Effector CD8-positive, alpha-beta T cell (primary cell): ENCODE data around the gene ZSCAN5B.
"Not testable (repeated sequence)": the region's sequence is repeated elsewhere in the genome, so short reads cannot be mapped to it uniquely, and the experiment has no call there.

Experiments
- DNase-seq: peaks from one replicate; lab custom pipeline; 2025; lab: John Stamatoyannopoulos, UW

Gene ZSCAN5B

DNA sequence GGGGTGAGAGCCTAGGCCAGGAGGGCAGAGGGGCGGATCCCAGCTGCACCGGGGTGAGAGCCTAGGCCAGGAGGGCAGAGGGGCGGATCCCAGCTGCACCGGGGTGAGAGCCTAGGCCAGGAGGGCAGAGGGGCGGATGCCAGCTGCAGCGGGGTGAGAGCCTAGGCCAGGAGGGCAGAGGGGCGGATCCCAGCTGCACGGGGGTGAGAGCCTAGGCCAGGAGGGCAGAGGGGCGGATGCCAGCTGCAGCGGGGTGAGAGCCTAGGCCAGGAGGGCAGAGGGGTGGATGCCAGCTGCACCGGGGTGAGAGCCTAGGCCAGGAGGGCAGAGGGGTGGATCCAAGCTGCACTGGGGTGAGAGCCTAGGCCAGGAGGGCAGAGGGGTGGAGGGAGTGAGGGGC, 21.3 kb downstream of the ZSCAN5B start:
- DNase-seq, result not testable (repeated sequence)

DNA sequence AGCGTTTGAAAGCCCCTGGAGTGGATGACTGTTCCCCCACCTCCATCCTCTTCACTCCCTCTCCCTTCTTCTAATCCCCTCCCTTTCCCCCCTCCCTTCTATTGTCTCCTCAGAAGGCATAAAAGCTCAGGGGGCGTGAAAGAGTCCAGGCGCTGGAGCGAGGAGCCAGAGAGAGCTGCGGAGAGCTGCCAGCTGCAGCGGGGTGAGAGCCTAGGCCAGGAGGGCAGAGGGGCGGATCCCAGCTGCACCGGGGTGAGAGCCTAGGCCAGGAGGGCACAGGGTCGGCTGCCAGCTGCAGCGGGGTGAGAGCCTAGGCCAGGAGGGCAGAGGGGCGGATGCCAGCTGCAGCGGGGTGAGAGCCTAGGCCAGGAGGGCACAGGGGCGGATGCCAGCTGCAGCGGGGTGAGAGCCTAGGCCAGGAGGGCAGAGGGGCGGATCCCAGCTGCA, 21.7 kb downstream of the ZSCAN5B start, which contains the start of gene GALP:
Gene GALP, plus strand, starts transcription at position 148 of the 447 bp plus-strand sequence. CDS start 1,101 bp downstream, outside the sequence.
- DNase-seq, result not testable (repeated sequence)

DNA sequence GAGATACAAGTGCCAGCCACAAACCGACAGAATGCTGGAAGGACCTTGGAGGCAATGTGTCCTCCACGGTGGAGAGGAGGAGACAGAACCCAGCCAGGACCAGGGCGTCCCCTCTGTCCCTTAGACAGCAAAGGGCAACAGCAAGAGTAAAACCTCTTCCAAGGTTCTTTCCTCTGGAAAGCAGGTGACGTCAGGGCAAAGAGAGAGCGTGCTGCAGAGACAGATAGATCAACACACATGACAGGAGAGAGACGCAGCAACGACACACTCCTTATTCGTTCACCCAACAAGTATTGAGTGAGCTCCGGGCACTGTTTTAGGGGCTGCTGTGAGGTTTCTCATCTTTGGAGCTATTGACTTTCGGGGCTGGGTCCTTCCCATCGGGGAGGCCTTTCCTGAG, 23.0 kb downstream of the ZSCAN5B start:
- DNase-seq, result no peak

DNA sequence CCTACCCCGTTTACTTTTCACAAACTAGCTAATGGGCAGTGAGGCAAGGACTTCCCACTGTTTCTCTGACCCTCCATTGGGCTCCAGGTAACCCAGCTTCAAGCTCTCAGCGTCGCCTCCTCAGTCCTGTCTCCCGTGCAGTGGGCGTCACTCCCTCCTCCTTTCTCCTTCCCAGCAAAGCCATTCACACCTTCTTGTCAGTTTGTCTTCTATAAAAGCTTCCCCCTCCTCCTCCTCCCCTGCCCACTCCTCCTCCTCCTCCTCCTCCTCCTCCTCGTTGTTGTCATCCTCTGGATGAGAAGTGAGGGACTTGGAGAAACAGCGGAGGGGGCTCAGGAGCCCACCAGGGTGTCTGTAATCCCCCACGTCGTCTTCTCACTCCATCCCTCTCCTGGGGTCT, 23.5 kb downstream of the ZSCAN5B start:
- no peak for DNase-seq

DNA sequence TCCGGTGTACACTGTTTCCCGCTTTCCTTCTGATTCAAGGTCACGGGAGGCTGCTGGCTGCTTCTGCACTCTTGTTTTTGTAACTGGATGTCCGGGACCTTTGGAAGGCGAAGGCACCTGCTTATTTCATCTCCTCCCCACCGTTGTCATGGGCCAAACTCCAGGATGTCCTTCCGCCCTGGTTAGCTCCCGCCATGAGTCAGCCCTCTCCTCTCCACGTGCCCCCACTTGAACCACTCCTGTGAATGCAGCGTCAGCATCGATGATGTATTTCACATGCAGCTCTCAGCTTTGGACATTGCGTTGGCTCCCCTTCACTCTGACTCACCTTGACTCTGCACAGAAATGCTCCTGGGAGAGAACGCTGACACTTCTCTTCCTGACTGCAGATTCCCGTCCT, 27.3 kb downstream of the ZSCAN5B start:
- no peak for DNase-seq

DNA sequence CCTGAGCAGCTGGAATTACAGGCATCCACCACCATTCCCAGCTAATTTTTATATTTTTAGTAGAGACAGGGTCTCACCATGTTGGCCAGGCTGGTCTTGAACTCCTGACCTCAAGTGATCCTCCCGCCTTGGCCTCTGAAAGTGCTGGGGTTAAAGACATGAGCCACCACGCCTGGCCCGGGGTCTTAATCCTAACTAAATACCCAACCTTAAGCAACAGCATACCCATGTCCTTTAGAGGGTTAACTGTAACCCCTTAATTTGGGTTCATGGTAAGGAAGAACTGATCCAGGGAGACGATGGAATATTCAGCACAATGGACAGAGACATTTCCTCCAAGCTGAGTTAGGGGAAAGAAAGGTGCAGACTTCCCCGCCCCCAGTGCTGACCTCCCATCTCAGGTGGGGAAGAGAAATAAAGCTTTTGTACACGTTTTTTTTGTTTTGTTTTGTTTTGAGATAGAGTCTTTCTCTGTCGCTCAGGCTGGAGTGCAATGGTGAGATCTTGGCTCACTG, 30.5 kb downstream of the ZSCAN5B start:
- no peak for DNase-seq

DNA sequence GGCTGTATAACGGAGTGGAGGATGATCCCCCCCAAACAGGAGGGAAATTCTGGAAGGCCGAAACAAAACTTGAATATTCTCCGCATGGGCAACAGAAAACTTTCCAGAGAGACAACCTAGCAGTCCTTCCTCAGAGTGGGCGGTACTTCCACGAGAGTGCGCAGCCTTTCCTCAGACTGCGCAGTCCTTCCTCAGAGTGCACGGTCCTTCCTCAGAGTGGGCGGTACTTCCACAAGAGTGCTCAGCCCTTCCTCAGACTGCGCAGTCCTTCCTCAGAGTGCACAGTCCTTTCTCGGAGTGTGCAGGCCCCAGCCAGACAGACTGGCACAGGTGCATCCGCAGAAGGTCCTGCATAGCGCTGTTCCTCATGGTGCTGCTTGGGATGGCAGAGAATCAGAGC, 34.5 kb downstream of the ZSCAN5B start:
- no peak for DNase-seq

- no peak for DNase-seq
Measured at GRCh38 chr19:56162258-56162657, 35.3 kb downstream of the ZSCAN5B start.

DNA sequence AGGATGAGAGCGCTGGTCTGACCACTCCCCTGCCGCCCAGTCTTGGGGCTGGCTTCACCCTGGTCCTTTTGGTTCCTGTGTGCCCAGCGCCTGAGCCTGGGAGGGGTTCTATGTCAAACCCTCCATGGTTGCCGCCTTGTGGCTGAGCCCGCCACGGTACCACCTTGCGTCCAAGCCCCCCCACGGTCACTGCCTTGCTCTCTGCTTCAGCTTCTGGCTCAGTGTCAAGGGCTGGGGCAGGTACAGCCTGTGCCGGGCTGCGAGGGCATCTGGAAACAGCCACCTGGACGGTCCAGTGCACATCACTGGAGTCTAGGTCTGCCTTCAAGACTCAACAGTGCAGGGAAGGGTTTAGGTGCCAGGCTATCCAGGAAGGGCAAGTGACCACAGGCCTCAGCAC, 36.0 kb downstream of the ZSCAN5B start:
- no peak for DNase-seq

DNA sequence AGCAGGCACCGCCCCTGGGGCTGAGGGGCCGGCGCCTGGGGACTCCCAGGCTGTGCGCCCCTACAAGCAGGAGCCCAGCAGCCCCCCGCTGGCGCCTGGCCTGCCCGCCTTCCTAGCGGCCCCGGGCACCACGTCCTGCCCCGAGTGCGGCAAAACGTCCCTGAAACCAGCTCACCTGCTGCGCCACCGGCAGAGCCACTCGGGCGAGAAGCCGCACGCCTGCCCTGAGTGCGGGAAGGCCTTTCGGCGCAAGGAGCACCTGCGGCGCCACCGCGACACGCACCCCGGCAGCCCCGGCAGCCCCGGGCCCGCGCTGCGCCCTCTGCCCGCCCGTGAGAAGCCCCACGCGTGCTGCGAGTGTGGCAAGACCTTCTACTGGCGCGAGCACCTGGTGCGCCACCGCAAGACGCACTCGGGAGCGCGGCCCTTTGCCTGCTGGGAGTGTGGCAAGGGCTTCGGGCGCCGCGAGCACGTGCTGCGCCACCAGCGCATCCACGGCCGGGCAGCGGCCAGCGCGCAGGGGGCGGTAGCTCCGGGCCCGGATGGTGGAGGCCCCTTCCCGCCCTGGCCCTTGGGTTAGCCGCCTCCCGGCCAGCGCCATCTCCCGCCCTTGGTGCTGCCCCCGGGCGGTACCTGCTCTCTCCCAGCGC, 37.8 kb downstream of the ZSCAN5B start:
- DNase-seq, result no peak

GRCh38 chr19:56159009-56159559, 38.5 kb downstream of the ZSCAN5B start:
- no peak for DNase-seq

DNA sequence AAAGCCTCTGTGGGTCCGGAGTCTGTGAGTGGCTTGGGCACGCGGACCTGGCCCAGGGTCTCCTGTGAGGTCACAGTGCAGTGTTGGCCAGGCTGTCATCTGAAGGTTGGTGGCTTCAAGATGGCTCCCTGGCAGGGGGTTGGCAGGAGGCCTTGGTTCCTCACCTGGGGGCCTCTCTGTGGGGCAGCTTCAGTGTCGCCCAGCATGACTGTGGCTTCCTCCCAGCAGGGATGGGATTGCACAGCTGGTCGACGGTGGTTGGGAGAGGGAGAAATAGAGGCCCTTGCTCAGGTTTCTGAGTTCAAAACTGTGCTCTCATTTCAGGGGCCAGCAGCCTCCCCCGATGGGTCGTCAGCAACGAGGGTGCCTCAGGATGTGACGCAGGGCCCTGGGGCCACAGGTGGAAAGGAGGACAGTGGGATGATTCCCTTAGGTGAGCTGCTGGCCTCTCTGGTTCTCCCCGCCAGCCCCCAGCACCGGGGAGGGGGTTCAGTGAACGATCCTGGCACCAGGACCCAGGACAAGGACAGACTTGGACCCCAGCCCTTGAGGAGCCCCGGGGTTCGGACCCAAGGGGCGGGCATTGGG, 39.3 kb downstream of the ZSCAN5B start:
- no peak for DNase-seq

GRCh38 chr19:56156768-56157167, 40.8 kb downstream of the ZSCAN5B start:
- no peak for DNase-seq

GRCh38 chr19:56155124-56155687, 42.4 kb downstream of the ZSCAN5B start:
- no peak for DNase-seq

DNA sequence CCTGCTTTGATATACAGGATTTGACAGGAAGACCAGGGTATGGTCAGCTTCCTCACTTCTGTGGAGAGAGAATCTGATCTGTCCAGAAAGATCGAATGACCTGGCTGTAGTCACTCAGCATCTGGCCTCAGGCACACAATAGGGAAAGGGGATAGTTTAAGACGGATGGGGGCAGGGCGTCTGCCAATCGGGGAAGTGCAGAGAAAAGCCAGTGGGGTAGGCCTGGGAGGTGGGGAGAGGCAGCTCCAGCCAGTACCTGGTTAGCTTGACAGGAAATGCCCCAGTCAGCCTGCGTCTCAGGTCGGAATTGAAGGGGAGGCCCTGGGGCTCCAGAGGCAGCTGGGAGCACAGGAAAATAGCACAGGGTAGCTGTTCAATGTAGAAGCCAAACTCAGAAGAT, 44.1 kb downstream of the ZSCAN5B start:
- no peak for DNase-seq

- DNase-seq, result no peak
Measured at GRCh38 chr19:56152644-56153043, 44.9 kb downstream of the ZSCAN5B start.

DNA sequence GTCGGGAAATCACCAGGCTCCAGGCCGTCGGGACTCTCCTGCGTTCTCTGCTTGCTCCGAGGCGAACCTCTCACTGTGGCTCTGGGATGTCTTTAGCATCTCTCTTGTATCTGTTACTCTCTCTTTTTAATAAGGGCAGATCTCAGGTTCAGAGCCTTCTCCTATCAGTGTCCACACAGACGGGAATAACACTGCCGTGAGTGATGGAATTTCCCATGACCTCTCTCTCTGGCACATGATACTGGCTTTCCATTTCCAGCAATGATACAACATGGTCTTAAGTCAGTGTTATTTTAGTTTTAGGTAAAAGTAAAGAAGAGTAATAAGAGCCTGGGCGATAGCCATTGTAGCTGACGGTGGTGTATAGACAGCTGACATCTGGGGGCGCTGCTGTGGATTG, 47.2 kb downstream of the ZSCAN5B start:
- DNase-seq, result no peak

DNA sequence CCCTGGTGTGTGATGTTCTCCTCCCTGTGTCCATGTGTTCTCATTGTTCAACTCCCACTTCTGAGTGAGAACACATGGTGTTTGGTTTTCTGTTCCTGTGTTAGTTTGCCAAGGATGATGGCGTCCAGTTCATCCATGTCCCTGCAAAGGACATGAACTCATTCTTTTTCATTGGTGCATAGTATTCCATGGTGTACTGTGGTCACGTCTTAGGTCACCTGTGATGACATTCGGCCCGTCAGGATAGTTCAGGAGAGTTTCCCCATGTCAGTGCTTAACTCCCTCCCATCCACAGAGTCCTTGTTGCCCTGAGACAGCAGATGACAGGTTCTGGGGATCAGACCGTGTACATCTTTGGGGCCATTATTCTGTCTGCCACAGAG, 47.9 kb downstream of the ZSCAN5B start:
- no peak for DNase-seq

GRCh38 chr19:56148955-56149655, 48.5 kb downstream of the ZSCAN5B start:
- not testable (repeated sequence) for DNase-seq

DNA sequence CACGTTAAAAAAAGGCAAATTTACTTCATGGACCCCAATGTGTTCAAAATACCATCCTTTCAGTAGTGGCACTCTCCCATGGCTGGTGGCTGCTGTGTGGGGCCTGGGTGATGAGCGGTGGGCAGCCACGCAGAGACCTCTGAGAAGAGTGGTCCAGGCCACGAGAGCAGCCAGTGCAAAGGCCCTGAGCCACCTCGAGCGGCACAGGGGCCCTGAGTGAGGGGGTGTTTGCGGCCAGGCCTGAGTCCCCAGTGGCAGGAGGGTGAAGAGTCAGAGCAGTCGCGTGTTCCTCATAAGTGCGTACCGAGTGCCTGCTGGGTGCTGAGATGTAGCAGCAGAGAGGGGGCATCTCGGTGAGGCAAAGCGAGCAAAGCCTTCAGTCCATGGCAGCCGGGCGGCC, 49.5 kb downstream of the ZSCAN5B start:
- no peak for DNase-seq

- DNase-seq, result no peak
Measured at GRCh38 chr19:56147307-56147706, 50.3 kb downstream of the ZSCAN5B start.

DNA sequence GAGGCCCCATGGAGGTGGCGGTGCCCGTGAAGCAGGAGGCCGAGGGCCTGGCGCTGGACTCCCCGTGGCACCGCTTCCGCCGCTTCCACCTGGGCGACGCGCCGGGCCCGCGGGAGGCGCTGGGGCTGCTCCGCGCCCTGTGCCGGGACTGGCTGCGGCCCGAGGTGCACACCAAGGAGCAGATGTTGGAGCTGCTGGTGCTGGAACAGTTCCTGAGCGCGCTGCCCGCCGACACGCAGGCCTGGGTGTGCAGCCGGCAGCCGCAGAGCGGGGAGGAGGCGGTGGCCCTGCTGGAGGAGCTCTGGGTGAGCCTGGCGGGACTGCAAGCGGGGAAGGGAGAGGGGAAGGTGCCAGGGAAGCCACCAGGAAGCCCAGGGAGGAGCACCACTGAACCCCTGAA, 50.7 kb downstream of the ZSCAN5B start:
- DNase-seq, result no peak
